CD4-positive, alpha-beta T cell treated with Interleukin-6 at 100 ng/mL for 8 hours (primary cell): ENCODE results near the gene FAM124A.

Source experiments
- DNase-seq: peaks from one replicate; pipeline ENCODE4 v3.0.0-alpha.2; 2020; ENCODE audit warnings: mixed read lengths, low spot score

The FAM124A gene

DNA sequence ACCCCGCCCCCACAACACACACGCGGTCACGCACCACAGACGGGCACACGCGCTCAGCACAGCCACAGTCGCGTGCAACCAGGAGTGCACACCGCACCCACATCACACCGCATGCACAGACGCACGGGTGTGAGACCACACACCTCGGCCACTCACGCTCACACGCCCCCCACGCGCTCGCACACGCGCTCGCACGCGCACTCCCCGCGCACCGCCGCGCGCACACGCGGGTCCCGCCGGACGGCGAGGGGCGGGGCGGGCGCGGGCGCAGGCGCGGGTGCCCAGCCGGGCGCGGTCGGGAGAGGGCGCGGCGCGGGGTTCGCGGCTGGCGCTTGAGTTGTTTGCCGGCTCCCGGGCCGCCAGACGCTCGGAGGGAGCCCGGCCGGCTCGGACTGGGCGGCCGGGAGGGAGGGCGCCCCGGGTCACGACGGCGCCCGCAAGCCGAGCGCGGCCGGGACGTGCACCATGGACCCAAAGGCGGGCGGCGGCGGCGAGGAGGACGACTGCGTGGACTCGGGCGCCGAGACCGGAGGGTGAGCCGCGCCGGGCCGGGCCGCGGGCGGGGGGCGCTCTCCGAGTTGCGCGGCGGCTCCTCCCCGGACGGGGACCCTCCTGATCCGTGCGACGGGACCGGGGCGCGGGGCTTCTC lies at the start of gene FAM124A:
Gene FAM124A (plus strand): TSS at position 362 of the 649 bp plus-strand sequence. CDS start 104 bp downstream, at position 466.
- no peak for DNase-seq

GRCh38 chr13:51175021-51175420 lies 47.2 kb upstream of the FAM124A start:
- DNase-seq: no peak

- no peak for DNase-seq
These were observed 46.6 kb upstream of the FAM124A start for GRCh38 chr13:51175639-51176038.

DNA sequence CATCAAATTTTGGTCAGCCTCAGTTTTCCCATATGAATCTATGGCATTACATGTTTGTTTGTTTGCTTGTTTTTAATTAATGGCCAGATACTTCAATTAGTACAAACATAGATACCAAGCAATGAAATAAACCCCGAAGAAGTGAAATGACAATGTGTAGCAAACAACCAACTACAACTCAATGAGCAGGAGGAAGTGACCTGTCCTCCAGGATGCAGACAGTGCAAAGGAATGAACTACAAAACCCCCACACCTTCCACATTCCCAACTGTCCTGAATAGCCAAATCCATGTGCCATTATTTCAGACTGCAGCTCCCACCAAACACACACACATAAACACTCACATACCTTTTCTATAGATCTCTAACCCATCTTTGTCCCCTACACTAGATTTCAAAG lies 45.0 kb upstream of the FAM124A start:
- no peak for DNase-seq

DNA sequence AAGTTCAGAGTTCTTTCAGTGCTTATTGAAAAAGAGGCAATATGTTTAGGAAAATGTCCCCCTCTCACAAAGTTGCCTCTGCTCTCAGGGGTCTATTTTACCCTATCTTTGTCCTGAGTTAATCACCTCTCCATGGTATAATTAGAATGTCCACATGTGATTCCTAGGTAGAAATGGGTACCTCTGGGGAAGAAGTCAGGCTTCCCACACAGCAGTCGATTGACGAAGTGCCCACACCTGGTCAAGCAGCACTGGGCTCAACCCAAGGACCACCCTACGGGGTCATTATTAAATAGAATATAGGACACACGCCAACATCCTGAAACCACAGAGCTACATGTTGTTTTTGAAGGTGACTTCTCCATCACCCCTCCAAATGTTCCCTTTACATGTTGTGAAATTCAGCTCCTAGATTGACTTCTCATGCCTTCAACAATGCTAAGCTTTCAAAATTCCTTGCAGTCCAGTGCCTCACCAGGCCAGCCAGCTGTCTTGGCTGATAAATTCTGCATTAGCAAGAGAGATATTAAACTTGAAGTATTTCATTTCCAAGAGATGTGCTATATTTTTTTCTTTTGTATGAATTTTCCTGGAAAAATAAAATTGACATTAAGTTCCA lies 43.6 kb upstream of the FAM124A start:
- no peak for DNase-seq

DNA sequence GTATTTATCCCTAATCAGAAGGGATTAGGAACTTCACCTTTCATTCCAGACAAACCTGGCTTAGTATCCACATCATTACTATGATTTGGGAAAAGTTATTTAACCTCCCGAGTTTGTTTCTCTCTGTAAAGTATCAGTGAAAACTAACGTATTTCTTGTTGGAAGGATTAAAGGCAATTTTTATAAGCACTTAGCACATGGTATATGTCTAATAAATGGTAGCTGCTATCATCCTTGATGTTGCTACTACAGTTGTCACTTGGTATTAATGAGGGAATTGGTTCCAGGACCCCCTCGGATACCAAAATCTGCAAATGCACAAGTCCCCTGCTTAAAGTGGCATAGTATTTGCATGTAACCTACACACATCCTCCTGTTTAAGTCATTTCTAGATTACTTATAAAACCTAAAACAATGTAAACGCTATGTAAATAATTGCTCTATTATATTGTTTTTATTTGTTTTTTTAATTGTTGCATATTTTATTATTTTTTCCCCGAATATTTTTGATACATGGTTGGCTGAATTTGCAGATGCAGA lies 42.7 kb upstream of the FAM124A start:
- DNase-seq: no peak

DNA sequence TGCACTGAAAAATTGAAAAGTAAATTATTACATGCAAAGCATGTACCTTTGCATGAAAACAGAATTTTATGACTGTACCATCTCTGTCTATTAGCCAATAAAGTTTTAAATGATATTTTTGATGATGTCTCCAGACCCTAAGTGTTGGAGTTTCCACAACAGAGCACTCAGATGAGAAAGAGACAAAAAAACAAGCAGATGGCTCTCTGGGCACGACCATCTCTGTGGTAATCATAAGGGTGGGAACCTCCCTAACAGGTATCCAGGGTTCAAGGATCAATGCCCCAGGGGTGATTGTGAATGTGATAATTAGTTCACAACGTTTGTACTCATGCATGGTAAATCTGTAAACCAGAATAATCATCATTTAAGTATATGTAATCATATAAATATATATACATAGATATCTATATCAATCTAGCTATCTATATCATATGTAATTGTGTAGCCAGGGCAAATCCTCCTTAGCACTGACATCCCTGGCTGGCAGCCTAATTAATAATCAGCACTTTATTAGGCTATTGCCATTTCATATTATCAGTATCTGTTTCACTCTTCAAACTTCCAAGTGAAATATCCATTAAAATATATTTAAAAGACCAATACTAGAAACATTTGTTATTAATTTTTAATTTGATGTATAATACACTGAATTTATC lies 41.2 kb upstream of the FAM124A start:
- DNase-seq: no peak

GRCh38 chr13:51181786-51182383 lies 40.3 kb upstream of the FAM124A start:
- DNase-seq: no peak

GRCh38 chr13:51191743-51192142 lies 30.5 kb upstream of the FAM124A start:
- no peak for DNase-seq

- DNase-seq: no peak
These were observed 29.9 kb upstream of the FAM124A start for GRCh38 chr13:51192348-51192747.

DNA sequence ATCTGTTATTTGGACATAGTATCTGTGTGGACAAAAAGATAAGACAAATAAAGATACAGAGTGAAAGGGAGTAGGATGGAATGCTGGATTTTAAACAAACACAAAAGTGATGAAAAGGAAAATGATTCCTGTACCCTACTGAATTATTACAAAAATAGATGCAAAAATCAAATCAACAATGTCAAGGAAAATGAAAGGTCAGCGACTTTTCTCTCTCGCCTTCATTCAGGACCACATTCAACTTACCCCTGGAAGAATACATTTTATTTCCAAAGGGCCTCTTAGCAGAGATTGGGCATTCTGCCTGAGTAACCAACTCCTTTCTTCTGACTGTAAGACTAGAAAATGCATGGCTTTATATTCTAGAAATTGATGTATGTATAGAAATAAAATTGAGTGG lies 28.8 kb upstream of the FAM124A start:
- no peak for DNase-seq

DNA sequence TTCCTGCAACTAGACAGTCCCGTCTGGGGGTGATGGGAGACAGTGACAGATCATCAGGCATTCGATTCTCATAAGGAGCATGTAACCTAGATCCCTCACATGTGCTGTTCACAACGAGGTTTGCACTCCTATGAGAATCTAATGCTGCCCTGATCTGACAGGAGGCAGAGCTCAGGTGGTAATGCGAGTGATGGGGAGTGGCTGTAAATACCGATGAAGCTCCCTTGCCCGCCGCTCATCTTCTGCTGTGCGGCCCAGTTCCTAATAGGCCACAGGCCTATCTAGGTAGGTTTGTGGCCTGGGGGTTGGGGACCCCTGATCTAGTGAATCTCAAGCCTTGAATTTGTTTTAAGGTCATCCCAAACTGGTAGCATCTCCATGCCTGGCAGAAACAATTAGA lies 27.3 kb upstream of the FAM124A start:
- DNase-seq: no peak

GRCh38 chr13:51201886-51202285 lies 20.3 kb upstream of the FAM124A start:
- no peak for DNase-seq

GRCh38 chr13:51202477-51203046 lies 19.6 kb upstream of the FAM124A start:
- no peak for DNase-seq

- no peak for DNase-seq
These were observed 15.6 kb upstream of the FAM124A start for GRCh38 chr13:51206584-51206983.

DNA sequence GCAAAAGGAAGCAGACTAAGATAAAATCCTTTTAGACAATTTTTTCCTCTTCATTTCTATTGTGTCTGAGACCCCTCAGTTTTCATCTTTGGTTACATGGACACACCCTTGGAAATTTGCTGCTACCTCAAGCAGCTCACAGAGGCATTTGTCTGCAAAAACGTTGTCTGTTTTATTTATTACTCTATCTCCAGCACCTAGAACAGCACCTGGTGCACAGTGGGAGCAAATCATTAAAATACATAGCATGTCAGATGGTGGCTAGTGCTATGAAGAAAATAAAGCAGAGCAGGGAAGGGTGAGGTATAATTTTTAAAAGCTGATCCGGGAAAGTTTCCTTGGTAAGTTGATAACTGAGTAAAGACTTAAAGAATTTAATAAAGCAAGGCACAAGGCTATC lies 14.3 kb upstream of the FAM124A start:
- no peak for DNase-seq

DNA sequence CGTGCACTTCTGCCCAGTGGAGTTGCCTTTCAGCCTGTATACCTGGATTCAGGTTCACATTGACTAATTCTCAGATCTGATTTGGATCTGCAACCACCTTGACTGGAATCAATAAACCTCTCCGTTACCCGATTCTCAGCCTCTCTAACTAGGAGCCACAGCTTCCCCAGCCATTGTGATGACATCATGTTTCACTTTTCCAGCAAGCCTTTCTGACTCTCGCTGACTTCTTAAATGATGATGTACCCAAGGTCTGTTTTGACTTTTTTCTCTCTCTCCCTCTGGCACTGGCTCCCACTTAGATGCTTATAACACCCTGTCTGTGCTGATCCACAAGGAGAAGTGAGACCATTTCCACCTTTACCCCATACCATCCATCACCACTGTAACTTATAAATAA lies 13.5 kb upstream of the FAM124A start:
- DNase-seq: no peak

GRCh38 chr13:51211910-51212309 lies 10.3 kb upstream of the FAM124A start:
- no peak for DNase-seq

GRCh38 chr13:51212758-51213157 lies 9.4 kb upstream of the FAM124A start:
- no peak for DNase-seq

GRCh38 chr13:51213173-51213728 lies 8.9 kb upstream of the FAM124A start:
- no peak for DNase-seq

- DNase-seq: no peak
These were observed 3.6 kb upstream of the FAM124A start for GRCh38 chr13:51218626-51219025.

DNA sequence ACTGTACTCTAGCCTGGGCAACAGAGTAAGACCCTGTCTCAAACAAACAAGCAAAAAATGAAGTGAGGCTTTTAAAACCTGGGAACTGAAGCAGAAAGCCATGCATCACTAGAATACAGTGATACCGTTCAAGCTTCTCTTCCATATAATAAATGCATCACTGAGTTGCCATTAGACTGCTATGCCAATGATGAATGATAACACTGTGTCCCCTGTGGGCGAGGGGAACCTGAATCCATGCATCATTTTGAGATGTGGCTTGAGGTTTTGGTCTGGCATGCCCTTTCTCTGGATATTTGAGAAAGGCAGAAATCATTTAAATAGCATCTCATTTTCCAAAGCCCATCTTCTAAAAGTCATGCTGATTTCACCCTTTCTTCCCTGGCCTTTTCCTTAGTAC lies 1.5 kb upstream of the FAM124A start:
- no peak for DNase-seq
